GM21723 (cell line): ENCODE results near the gene NUMB.
A peak's percentile ranks its signal among the peaks of the same experiment; 100 is the strongest.

ENCODE experiments used
- ATAC-seq: cut with Tn5 transposase; IDR thresholded peaks from one replicate; pipeline ENCODE4 v1.9.1; 2021; ENCODE audit warnings: mild to moderate bottlenecking, moderate library complexity; ENCODE audit not compliant: unreplicated experiment

NUMB gene

DNA sequence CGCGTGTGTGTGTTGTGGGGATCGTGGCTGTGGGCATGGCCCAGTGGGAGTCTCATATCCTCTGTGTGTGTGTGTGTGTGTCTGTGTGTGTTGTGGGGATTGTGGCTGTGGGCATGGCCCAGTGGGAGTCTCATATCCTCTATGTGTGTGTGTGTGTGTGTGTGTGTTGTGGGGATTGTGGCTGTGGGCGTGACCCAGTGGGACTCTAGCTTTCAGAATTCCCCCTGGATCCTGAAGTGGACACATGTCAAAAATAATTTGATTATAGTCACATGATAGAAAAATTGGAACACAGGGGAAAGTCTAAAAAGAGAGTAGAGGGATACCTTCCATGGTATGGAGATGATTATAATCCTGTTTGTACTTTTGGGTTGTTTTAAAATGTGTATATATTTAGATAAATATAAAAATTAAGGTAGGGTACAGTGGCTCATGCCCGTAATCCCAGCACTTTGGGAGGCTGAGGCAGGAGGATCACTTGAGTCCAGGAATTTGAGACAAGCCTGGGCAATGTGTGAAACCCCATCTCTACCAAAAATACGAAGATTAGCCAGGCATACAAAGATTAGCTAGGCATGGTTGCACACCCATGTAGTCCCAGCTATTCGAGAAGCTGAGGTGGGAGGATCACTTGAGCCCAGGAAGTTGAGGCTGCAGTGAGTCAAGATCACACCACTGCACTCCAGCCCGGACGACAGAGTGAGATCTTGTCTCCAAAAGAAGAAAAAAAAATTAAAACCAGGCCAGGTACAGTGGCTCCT, 210.1 kb downstream of the NUMB start:
- peak; percentile 42 for ATAC-seq

GRCh38 chr14:73246387-73247150, 211.8 kb downstream of the NUMB start:
- ATAC-seq, result no peak

- ATAC-seq, result peak; percentile 64
These were observed 212.6 kb downstream of the NUMB start for GRCh38 chr14:73245480-73246325.

- ATAC-seq, result no peak
These were observed 213.6 kb downstream of the NUMB start for GRCh38 chr14:73244541-73245290.

GRCh38 chr14:73243748-73244147, 214.6 kb downstream of the NUMB start:
- no peak for ATAC-seq

DNA sequence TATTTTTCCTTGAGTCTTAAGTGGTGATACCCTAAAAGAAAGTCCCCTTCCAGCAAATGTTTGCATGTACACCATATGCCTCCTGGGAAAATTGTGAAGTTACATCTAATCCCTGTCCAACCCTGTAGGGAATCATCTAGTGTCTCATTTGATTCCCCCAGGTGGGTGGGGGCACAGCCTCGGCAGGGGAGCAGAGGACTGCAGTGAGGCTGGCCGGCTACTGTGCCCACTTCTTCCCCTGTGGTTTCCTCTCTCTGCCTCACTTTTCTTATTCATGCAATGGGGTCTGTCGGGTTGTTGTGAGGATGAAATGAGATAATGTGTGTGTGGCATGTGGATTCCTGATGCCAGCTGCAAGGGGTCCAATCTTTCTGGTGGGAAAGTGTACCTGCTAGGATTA, 215.0 kb downstream of the NUMB start:
- ATAC-seq, result no peak

GRCh38 chr14:73242357-73242901, 215.9 kb downstream of the NUMB start:
- no peak for ATAC-seq

GRCh38 chr14:73241481-73242165, 216.7 kb downstream of the NUMB start:
- ATAC-seq, result no peak

- no peak for ATAC-seq
These were observed 217.4 kb downstream of the NUMB start for GRCh38 chr14:73240816-73241480.

DNA sequence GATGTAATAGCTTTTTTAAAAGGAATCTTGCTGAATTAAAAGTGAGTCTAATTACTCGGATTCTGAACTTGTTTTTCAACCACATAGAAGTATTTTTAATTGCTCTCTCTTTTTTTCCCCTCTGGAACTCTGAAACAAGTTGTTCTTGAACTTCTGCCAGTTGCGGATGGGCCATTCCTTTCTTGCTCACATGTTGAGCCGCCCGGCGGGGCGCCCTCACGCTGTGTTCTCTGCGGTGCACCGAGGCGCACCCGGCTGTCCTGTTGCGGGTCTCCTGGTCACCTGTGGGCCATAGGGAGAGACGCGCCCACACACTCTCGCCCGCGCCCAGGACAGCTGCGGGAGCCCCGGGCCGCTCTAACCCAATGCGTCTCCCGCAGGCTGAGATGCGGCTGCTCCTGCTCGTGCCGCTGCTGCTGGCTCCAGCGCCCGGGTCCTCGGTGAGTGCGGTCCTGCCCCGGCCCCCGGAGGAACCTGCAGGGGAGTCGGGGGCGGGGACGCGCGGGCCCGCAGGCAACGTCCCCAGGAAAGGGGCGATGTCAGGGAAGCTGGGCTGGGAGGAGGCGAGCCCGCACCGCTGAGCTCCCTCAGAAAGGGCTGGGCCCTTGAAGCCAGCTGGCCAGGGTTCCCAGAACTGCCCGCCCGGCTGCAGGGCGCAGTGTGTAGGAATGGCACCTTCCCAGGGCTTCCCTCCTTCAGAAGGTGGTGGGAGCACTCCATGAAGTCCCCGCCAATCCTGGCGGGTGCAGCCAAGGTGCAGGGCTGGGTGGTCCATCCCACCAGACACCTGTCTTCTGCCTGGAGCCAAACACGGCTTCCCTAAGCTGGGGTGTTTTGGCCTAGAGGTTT, 218.7 kb downstream of the NUMB start:
- no peak for ATAC-seq

DNA sequence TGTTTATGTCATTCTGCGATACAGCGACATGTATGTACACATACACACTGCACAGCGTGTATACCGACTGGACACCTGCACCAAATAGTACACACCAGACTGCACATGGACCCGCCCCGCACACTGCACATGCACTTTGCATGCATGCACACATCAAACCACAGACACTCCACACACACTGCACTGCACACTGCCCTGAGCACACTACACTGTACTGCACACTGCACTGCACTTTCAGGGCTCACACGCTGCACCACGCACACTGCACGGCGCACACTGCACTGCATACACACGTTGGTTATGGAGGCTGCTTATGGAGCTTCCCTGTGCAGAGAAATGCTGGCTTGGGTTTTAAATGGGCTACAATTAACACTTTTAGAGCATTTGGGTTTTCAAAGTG, 219.4 kb downstream of the NUMB start:
- no peak for ATAC-seq

DNA sequence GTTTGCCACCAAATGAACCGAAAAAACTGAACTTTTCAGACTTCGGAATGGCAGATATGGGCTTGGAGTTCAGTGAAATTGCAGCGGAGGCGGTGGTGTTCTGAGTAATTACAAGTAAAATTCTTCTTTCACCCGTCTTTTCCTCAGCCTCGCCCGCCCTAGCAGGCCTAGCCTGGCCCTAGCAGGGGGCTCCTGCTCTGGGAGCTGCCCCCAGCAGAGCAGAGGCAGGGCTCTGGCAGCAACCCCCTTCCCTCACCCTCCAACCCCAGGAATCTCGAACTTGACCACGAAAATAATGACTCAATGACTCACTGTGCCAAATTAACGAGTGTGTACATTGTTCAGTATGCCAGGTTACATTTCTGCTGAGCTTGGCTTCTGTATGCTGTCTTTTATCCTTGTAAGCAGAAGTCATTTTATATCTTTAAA, 219.9 kb downstream of the NUMB start:
- no peak for ATAC-seq

- ATAC-seq, result no peak
These were observed 220.4 kb downstream of the NUMB start for GRCh38 chr14:73237786-73238423.

DNA sequence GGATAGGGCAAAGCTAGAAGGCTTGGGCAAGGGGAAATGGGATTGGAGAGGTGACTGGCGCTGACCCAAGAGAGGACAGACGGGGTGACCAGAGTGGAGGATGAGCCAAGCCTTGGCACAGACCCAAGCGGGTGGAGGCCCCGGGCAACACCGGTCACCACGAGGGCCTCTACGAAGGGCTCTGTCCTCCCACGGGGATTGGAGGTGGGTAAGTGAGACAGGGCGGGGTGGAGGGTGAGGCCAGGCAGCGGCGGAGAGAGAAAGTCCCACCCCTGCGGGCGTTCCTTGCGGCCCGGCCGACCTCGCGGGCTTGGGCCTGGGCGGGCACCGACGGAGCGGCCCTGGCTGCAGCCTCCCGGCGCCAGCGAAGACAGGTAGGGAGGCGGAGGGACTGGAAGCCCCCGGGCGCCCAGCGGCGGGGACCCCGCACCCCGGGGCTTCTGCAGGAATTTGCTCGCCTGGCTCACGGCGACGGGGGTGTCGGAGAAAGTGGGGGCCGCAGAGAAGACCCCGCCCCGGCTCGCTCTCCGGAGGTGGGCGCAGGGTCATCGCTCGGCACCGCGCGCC, 221.0 kb downstream of the NUMB start, which contains the start of gene PAPLN:
Gene PAPLN, plus strand, starts transcription at position 288 of the 567 bp plus-strand sequence. CDS start 2,273 bp downstream, outside the sequence.
- ATAC-seq, result no peak

- ATAC-seq, result no peak
These were observed 221.6 kb downstream of the NUMB start for GRCh38 chr14:73236752-73237218.

DNA sequence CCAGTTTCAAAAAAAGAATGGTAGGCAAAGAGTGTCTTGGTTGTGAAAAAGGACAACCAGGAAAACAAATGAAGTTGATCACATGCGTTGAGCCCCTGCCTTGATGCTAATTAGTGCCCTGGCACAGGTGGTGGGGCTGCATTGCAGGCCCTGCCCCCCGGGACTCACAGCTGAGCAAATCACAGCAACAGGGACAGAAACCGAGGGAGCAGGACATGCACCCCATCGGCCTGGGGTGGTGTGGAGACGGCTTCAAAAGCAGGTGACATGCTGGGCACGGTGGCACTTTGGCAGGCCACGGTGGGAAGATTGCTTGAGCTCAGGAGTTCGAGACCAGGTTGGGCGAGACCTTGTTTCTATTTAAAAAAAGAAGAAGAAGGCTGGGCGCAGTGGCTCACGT, 222.2 kb downstream of the NUMB start:
- ATAC-seq, result no peak

- ATAC-seq, result no peak
These were observed 222.7 kb downstream of the NUMB start for GRCh38 chr14:73235531-73236155.
